Coronary artery (tissue), 2 donors: ENCODE data around the gene SYT1.

Source experiments
- DNase-seq: peaks from one replicate; pipeline ENCODE4 v3.0.0-alpha.2; 2017; ENCODE audit warnings: low spot score
- H3K27ac ChIP-seq, 2 donors: fragments of 200-600 bp; sonication (generic); one replicate each; pipeline ENCODE4 v1.5.1; 2016 to 2019
- H3K4me3 ChIP-seq: fragments of 200-600 bp; sonication (generic); 2 replicates; pipeline ENCODE4 v1.5.1; 2016; ENCODE audit warnings: mild to moderate bottlenecking, moderate library complexity
- CTCF ChIP-seq: fragments of 200-600 bp; sonication (generic); IDR thresholded peaks from one replicate; pipeline ENCODE4 v1.5.1; 2019; ENCODE audit warnings: antibody characterized with exemption

The SYT1 gene

GRCh38 chr12:79143803-79144202 lies 279.2 kb downstream of the SYT1 start:
- no peak for TF ChIP-seq CTCF
- DNase-seq: no peak
- Histone ChIP-seq H3K27ac (no peak overlapping the region), H3K4me3 (no peak overlapping the region)

GRCh38 chr12:79151956-79152355 lies 287.4 kb downstream of the SYT1 start:
- no peak for DNase-seq
- H3K4me3 ChIP-seq: no peak overlapping the region
- TF ChIP-seq CTCF: no peak

GRCh38 chr12:79155683-79156082 lies 291.1 kb downstream of the SYT1 start:
- Histone ChIP-seq H3K4me3 (no peak overlapping the region), H3K27ac (no peak overlapping the region)
- DNase-seq: no peak
- TF ChIP-seq CTCF: no peak

More at GRCh38 chr12:79151956-79152355, 287.4 kb downstream of the SYT1 start:
- no peak overlapping the region for H3K27ac ChIP-seq

GRCh38 chr12:79156846-79157463 lies 292.4 kb downstream of the SYT1 start:
- no peak for TF ChIP-seq CTCF
- no peak for DNase-seq
- Histone ChIP-seq H3K27ac (no peak overlapping the region), H3K4me3 (no peak overlapping the region)

GRCh38 chr12:79161249-79161934 lies 296.8 kb downstream of the SYT1 start:
- no peak overlapping the region for H3K4me3 ChIP-seq
- no peak overlapping the region for H3K27ac ChIP-seq
- no peak for DNase-seq
- no peak for TF ChIP-seq CTCF

- no peak for DNase-seq
- no peak for TF ChIP-seq CTCF
- Histone ChIP-seq H3K4me3 (no peak overlapping the region), H3K27ac (no peak overlapping the region)
These were observed 297.7 kb downstream of the SYT1 start for GRCh38 chr12:79162147-79162772.
